Calu3 (cell line): Measurements from ENCODE around the gene ADAM11. TPM values are rescaled to one million over a fixed set of nuclear protein-coding genes. Genes with fewer than 3 reads are reported as not detected.
A peak's percentile ranks its signal among the peaks of the same experiment; 100 is the strongest.

Source experiments
- BruUV-seq: library from RNA; stranded (reverse); fragments of 400-500 nt; replicated peaks from 2 replicates; lab custom pipeline; 2021; lab: Mats Ljungman, UMichigan
- CTCF ChIA-PET: fragments of 300-600 bp; sonication (Branson Sonifier 250); formaldehyde crosslinking; loops from one replicate; lab custom pipeline; 2022; ENCODE audit warnings: antibody characterized with exemption; lab: Charles Lee
- DNase-seq: peaks from one replicate; pipeline ENCODE4 v3.0.0; 2022
- H3K27ac Mint-ChIP-seq: one replicate; pipeline ENCODE4 v1.8.0; 2022; ENCODE audit warnings: mixed read lengths; ENCODE audit not compliant: unreplicated experiment
- H3K27me3 Mint-ChIP-seq: one replicate; pipeline ENCODE4 v1.8.0; 2022; ENCODE audit warnings: mixed read lengths; ENCODE audit not compliant: unreplicated experiment
- H3K36me3 Mint-ChIP-seq: one replicate; pipeline ENCODE4 v1.8.0; 2022; ENCODE audit warnings: mild to moderate bottlenecking, moderate library complexity, mixed read lengths; ENCODE audit not compliant: insufficient read depth, unreplicated experiment
- H3K4me1 Mint-ChIP-seq: one replicate; pipeline ENCODE4 v1.8.0; 2022; ENCODE audit warnings: mild to moderate bottlenecking, low read depth, mixed read lengths; ENCODE audit not compliant: unreplicated experiment
- H3K4me3 Mint-ChIP-seq: one replicate; pipeline ENCODE4 v1.8.0; 2022; ENCODE audit warnings: mild to moderate bottlenecking, low read depth, moderate library complexity, mixed read lengths; ENCODE audit not compliant: unreplicated experiment
- H3K9me3 Mint-ChIP-seq: one replicate; pipeline ENCODE4 v1.8.0; 2022; ENCODE audit warnings: low read depth, mixed read lengths; ENCODE audit not compliant: unreplicated experiment
- CTCF ChIP-seq: fragments of 200-600 bp; IDR thresholded peaks from one replicate; pipeline ENCODE4 v1.8.0; 2022; ENCODE audit warnings: antibody characterized with exemption; ENCODE audit not compliant: unreplicated experiment
- intact Hi-C: fragments of 100-400 bp; cut with micrococcal nuclease; formaldehyde crosslinking; loops from one replicate; pipeline ENCODE4 v1.10.0; 2022; ENCODE audit not compliant: unreplicated experiment
- total RNA-seq: library from RNA; stranded (reverse); gene quantifications from 2 replicates; pipeline ENCODE4 v1.2.3, GENCODE V29; 2022

Gene ADAM11
- total RNA-seq, 1 experiment from 2014 or later = 0.57 TPM

GRCh38 chr17:44798356-44798755 lies 39.6 kb downstream of the ADAM11 start:
- peaks cover 22% of the 10 kb centered on the region for H3K4me1 Mint-ChIP-seq
- H3K36me3 Mint-ChIP-seq = peaks cover 57% of the 10 kb centered on the region
- DNase-seq = no peak
- CTCF ChIA-PET = interaction anchor here (1.2 to 1.4 kb wide), 2 partner anchors 13 to 19 kb away, joined by 3 to 4 read pairs; no protein-coding TSS in a partner anchor
- no peaks in the 10 kb centered on the region for H3K9me3 Mint-ChIP-seq
- H3K27ac Mint-ChIP-seq = no peak overlapping the region
- H3K27me3 Mint-ChIP-seq = no peaks in the 10 kb centered on the region
- intact Hi-C loops = no loop called here
- H3K4me3 Mint-ChIP-seq = no peak overlapping the region
- no TSS peak for BruUV-seq
- TF ChIP-seq CTCF = no peak

GRCh38 chr17:44801880-44802279 lies 43.1 kb downstream of the ADAM11 start:
- no peak for DNase-seq
- intact Hi-C loops = no loop called here
- Mint-ChIP-seq H3K4me3 (no peak overlapping the region), H3K9me3 (no peaks in the 10 kb centered on the region), H3K27ac (no peak overlapping the region), H3K4me1 (peaks cover 19% of the 10 kb centered on the region), H3K36me3 (peaks cover 62% of the 10 kb centered on the region), H3K27me3 (no peaks in the 10 kb centered on the region)
- TF ChIP-seq CTCF = no peak
- no TSS peak for BruUV-seq
- CTCF ChIA-PET = no interaction called here

GRCh38 chr17:44804302-44805089 lies 45.7 kb downstream of the ADAM11 start:
- H3K36me3 Mint-ChIP-seq = peaks cover 42% of the 10 kb centered on the region
- CTCF ChIA-PET = no interaction called here
- H3K27ac Mint-ChIP-seq = no peak overlapping the region

More at GRCh38 chr17:44804302-44805089, 45.7 kb downstream of the ADAM11 start:
- intact Hi-C loops = no loop called here
- DNase-seq = no peak
- Mint-ChIP-seq H3K4me1 (peaks cover 39% of the 10 kb centered on the region), H3K4me3 (no peak overlapping the region), H3K9me3 (no peaks in the 10 kb centered on the region), H3K27me3 (no peaks in the 10 kb centered on the region)
- TSS peak; percentile 9 for BruUV-seq
- TF ChIP-seq CTCF = no peak
